TTC549 (cell line): ENCODE data around the gene VPS4B.
A peak's percentile ranks its signal among the peaks of the same experiment; 100 is the strongest.
"Not testable (repeated sequence)": the region's sequence is repeated elsewhere in the genome, so short reads cannot be mapped to it uniquely, and the experiment has no call there.

Experiments
- FAIRE-seq: peaks from 2 replicates; lab custom pipeline; 2012; peaks lifted over from hg19 to GRCh38; lab: Jason Lieb, UNC

VPS4B gene

GRCh38 chr18:63422087-63422863, at the start of gene VPS4B:
VPS4B (minus strand) TSS chr18:63422476; CDS start chr18:63422259, 217 bp downstream.
- FAIRE-seq: peak; percentile 95

DNA sequence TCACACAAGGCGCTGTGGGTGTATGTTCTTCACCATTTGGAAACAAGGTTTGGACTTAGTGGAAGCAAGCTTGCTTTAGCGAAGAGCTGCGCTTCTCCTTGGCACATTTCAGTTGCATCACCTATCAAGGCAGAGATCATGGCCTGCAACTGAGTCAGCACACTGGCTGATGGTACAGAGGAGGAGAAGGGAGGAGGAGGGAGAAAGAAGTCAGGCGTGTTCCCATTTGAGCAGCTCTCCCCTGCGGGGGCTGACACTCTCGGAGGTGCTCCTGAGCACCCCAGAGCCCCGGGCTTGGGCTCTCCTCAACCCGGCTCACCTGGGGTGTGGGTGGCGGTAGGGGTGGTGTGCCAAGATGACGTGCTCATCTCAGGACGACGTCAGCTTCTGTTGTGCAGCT, 48.5 kb upstream of the VPS4B start:
- no peak for FAIRE-seq

GRCh38 chr18:63468575-63468974, 46.3 kb upstream of the VPS4B start:
- FAIRE-seq: no peak

GRCh38 chr18:63467699-63468098, 45.4 kb upstream of the VPS4B start:
- no peak for FAIRE-seq

- FAIRE-seq: no peak
Measured at GRCh38 chr18:63465059-63465458, 42.8 kb upstream of the VPS4B start.

- no peak for FAIRE-seq
Measured at GRCh38 chr18:63464434-63464833, 42.2 kb upstream of the VPS4B start.

DNA sequence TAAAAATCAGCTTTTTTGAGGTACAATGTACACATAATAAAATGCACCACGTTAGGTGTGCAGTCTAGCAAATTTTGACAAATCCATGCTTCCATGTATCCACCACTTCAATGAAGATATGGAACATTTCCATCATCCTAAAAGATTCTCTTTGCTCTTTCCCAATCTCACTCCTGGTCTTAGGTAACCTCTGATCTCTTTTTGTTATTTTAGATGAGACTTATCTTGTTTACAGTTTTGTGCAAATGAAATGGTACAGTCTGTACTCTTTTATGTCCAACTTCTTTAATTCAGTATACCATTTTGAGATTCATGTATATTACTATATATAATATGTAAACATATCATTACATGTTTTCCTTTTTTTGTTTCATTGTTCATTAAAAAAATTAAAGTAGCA, 38.1 kb upstream of the VPS4B start:
- FAIRE-seq: no peak

- FAIRE-seq: no peak
Measured at GRCh38 chr18:63457977-63458376, 35.7 kb upstream of the VPS4B start.

DNA sequence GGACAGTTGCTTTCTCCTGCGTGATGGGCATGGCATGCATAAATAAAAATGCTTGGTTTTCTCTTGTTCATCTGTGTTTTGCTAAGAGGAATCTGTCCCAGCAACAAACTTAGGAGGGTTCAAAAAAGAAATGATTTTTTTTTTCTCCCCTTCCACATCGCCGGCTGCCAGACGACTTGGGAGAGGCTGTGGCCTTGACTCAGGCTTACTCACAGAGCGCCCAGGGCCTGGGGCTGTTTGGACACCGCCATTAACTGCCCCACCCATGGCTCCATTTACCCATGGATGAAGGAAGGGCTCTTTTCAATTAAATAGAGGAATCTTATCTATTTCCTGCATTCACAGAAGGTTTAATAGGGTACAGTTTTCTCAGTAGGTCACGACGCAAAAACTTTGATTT, 32.2 kb upstream of the VPS4B start:
- FAIRE-seq: no peak

DNA sequence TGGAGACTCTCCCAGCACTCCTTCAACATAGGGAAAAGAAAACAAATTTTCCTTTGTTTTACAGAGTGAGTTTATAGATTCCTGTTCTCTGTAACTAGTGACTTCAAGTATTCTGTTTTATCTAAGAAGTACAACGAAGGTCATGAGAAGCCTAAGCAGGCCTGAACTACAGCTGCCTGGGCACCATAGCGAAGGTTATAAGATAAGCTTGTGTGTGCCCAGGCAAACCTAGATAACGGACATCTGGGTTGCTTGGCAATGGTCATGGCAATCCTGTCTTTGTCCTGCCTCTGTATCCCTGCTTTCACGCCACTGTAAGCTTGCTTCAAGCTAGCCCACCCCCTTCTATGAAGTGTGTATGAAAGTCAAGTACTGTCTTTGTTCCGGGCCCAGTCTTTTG, 30.5 kb upstream of the VPS4B start:
- not testable (repeated sequence) for FAIRE-seq

DNA sequence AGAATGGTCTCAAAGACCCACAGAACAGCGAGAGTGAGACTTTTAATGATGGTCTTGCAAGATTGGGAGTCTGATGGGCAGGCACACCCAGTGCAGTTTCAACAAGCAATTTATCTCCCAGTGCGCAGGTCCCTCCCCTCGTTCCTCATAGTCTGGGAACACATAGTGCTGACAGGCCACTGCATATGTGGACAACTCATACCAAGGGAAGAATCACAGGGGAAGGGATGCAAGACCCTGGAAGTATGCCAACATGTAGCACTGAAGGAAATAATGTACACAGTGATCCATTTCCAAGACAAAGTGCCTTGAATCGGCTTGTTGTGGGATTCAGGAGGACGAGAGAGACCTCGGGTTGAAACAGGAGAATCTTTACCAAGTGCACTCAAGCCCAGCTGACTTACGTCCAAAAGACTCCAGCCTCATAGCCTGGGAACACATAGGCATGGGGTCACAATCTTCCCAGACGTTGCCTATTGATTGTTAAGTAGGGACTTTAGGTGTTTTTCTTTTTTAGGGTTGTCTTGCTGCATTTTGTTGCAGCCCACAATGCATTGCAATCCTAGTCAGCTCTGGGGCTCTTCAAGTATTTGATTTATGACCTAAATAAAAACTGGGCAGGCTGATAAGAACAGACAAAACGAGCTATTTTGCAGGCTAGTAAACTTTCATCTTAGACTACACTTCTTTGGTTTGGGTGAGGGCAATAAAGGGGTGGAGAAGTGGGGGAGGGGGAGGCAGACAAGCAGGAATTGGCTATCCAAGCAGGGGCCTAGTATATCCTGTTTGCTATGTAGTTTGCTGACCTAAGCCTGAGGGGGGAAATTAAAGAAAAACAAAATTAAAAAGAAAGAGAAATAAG, 29.8 kb upstream of the VPS4B start:
- no peak for FAIRE-seq

DNA sequence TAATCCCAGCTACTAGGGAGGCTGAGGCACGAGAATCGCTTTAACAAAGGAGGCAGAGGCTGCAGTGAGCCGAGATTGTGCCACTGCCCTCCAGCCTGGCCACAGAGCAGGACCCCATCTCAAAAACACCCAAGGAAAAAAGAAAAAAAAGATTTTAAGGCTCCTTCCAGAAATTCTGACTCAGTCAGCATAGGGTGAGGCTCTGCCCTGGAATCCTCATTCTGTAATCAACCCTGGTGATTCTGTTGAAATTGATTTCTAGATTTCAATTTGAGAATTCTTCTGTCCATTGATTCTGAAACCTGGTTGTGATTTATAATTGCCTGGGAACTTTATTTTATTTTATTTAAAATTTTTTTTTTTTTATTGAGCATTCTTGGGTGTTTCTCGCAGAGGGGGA, 27.1 kb upstream of the VPS4B start:
- FAIRE-seq: no peak

DNA sequence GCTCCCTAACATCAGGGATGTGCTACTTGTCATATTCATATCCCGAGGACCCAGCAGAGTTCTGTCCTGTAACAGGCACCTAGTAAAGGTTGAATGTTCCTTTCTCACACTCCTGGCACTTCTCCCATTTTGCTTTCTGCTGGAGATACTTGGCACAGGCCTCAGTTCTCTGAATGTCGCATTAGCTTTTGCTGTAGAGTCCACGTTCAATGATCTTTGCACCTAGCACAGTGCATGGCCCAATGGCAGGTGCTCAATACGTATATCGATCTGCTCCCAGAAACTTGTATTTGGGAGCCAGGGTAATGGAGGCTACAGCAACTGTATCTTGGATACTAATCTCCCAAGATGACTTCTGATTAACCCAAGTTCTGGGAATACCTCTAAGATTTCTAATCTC, 24.8 kb upstream of the VPS4B start:
- FAIRE-seq: no peak

GRCh38 chr18:63446266-63446665, 24.0 kb upstream of the VPS4B start:
- no peak for FAIRE-seq

- FAIRE-seq: no peak
Measured at GRCh38 chr18:63445037-63445436, 22.8 kb upstream of the VPS4B start.

DNA sequence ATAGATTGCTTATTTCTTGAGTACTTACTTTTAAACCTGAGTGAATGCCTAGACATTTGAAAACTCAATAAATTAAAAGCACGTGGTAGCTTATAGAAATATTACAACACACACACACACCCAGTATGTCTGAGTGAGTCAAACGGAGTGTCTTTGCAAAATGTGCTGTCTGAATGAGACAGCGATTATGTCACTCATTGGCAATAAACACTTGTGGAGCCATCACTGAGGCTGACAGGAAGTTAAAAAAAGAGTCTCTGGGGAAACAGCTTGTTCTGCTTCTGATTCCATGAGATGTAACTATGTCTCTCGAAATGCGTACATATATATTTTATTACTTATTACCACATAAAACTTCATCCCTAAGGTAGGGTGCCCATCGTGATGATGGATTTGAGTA, 22.3 kb upstream of the VPS4B start:
- no peak for FAIRE-seq

- no peak for FAIRE-seq
Measured at GRCh38 chr18:63443829-63444228, 21.6 kb upstream of the VPS4B start.

GRCh38 chr18:63440881-63441280, 18.6 kb upstream of the VPS4B start:
- FAIRE-seq: no peak

DNA sequence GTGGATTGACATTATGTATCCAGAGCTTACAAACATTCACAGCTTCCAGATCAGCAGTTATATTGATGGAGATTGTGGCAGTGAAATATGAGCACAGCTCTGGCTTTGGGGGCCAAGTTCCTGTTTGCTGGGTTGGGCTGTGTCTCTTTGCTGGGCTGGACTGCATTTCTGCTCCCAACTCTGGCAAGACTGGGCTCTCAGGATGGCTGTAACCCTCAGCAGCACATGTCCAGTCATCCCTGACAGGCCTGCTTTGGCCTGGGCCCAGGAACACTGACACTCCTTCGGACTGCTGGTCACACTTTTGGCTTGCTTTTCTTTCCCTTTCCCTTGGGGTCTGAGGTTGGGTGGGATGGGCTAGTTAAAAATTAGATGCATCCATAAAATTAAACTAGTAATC, 17.9 kb upstream of the VPS4B start:
- FAIRE-seq: no peak

GRCh38 chr18:63439334-63439733, 17.1 kb upstream of the VPS4B start:
- FAIRE-seq: peak; percentile 76

GRCh38 chr18:63438181-63438580, 15.9 kb upstream of the VPS4B start:
- FAIRE-seq: no peak

- FAIRE-seq: no peak
Measured at GRCh38 chr18:63433334-63433866, 11.1 kb upstream of the VPS4B start.

GRCh38 chr18:63431180-63431579, 8.9 kb upstream of the VPS4B start:
- no peak for FAIRE-seq
